C4-2B (cell line): ENCODE data around the gene PTPRCAP.

ENCODE experiments used
- CTCF ChIP-seq: fragments of 450-650 bp; conservative IDR thresholded peaks from 2 replicates; pipeline ENCODE4 v1.5.1; 2017; ENCODE audit warnings: mild to moderate bottlenecking
- ZFX ChIP-seq: fragments of 450-650 bp; IDR thresholded peaks from 2 replicates; pipeline ENCODE4 v1.6.1; 2017

- TF ChIP-seq CTCF (no peak), ZFX (no peak)
These were observed 26.3 kb downstream of the PTPRCAP start for GRCh38 chr11:67410984-67411784.
